Retina (tissue), 1 donor: ENCODE data around the gene PDE4A.
"Not testable (repeated sequence)": the region's sequence is repeated elsewhere in the genome, so short reads cannot be mapped to it uniquely, and the experiment has no call there.

ENCODE experiments used
- DNase-seq: peaks from one replicate; pipeline ENCODE4 v3.0.0-alpha.2; 2016

PDE4A gene

DNA sequence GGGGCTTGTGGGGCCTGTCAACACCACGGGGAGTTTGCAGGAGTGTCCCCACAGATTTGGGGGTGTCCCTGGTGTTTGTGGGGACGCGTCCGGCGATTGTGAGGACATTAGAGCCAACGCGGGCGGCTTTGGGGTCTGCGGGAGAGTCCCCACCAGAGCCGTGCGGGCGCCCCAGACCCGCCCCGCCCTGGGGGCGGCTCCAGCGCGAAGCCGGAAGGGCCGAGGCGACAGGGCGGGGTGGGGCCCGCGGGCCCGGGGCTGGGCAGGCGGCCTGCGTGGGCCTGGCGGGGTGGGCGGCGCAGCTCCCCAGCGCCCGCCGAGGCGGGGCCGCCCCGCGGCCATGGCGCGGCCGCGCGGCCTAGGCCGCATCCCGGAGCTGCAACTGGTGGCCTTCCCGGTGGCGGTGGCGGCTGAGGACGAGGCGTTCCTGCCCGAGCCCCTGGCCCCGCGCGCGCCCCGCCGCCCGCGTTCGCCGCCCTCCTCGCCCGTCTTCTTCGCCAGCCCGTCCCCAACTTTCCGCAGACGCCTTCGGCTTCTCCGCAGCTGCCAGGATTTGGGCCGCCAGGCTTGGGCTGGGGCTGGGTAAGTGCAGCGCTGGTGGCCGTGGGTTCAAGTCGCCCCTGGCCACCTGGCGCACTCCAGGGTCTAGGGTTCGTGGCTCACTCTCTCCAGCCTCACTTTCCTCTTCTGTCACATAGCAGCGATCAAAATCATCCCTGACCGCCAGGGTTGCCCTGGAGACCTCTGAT lies 10.3 kb downstream of the PDE4A start:
- no peak for DNase-seq

DNA sequence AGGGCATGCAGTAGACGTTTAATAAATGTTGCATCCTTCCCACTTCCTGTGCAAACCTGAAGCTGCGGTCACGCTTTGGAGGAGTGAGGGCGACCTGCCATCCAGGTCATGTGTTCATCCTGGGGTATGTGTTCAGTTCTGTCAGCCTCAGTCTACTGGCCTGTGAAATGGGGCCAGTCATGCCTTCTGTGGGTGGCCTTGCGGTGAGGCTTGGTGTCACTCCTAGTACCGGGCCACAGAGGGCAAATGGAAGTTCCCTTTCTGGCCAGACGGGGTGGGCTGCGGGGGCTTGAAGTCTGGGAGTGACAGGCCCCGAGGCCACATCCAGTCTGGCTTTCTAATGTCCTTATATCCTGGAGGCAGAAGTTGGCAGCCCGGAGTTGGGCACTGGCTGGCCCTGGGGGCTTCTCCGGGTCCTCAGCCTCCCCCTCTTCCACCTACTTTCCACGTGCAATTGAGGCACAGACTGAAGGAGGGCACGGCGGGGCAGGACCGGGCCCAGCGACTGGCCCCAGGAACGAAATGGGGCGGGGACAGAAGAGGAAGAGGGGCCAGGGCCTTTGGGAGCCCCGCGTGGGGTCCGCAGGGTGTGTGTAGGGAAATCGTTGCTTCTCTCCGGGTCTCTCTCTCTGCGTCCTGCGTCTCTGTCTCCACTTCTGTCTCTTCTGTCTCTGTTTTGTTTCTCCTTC lies 11.1 kb downstream of the PDE4A start:
- no peak for DNase-seq

DNA sequence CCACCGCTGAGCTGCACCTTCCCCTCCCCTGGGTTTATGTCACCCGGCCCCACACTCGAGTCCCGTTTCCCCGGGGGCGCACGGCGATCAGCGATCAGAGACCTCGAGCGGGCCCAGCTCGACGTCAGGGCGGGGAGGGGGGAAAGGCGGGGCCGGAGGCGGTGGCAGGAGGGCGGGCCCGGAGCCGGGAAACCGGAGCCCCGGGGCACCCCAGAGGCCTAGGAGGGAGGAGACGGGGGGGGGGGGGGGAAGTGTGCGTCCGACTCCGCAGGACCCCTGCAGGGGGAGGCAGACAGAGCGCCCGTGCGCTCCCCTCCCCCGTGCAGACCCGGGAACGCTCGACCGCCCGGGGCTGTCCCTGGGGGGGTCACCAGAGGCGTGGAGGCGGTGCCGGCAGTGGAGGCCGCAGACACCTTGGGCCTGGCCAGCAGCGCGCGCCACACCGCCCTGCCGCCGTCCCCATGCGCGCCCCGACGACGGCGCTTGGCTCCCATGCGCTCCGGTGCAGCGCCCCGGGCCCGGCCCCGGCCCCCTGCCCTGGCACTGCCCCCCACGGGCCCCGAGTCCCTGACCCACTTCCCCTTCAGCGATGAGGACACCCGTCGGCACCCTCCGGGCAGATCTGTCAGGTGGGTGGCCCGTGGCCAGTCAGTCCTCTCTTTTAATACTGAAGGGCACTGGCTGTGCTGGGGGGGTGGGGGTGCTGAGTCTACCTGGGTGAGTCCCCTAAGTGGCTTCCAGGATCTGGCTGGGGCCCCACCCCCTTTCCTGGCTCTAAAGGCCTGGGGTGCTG lies 11.8 kb downstream of the PDE4A start:
- DNase-seq = no peak

DNA sequence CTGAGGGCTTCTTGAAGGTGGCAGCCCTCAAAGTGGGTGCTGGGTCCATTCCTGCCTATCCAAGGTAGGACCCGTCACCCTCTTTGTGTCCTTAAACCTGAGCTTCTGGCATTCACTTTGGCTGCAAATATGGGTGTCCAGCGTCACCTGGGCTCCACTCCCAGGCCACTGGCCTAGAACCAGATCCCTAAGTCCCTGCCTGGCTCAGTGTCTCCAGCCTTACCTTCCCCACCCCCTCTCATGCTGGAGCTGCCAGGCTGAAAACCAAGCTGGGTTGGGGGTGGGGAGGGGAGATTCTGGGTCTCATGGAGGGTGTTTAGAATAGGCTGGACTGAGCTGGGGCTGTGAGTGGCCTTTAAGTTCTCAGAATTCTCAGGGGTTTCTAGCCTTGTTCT lies 12.4 kb downstream of the PDE4A start:
- no peak for DNase-seq

DNA sequence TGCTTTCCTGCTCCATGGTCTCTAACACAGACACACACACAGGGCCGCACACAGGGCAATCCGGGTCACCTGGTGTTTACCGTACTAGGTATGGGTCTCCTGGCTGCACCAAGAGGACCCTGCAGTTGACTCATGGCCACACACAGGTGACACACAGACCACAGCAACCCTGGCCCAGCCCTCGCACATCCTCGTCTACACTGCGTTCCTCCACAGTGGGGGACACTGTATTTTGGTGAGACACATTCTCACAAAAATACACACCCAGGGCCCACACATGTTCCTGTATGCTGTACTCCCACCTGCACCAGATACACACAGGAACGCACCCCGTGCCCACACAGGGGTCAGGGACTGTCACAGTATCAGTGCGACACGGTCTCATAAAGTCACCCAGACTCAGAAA lies 12.8 kb downstream of the PDE4A start:
- no peak for DNase-seq

DNA sequence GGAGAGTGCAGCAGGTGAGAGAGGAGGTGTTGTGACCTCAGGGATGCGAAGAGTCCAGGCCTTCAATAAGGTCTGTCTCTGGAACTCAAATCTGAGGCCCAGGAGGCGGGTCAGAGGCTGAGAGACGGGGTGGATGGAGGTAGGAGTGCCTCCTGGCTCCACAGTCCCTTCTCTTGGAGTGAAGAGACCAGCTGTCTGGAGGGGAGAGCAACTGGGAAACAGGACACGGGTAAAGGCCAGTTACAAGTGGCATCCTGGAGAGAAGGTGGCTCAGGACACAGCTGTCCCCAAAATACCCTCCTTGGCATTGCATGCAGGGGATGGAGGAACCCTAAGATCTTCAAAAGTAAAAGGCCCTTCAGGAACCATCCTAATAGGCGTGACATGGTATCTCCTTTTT lies 19.2 kb downstream of the PDE4A start:
- no peak for DNase-seq

DNA sequence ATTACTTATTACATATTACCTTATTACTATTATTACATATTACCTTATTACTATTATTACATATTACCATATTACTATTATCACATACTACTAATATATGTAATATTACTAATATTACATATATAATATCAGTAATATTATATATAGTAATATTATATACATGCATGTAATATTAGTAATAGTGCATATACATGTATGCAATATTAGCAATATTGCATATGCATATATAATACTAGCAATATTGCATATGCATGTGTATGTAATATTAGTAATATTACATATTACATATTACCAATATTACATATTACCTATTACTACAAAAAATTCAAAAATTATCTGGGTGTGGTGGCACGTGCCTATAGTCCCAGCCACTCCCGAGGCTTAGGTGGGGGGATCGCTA lies 22.4 kb downstream of the PDE4A start:
- DNase-seq = no peak

DNA sequence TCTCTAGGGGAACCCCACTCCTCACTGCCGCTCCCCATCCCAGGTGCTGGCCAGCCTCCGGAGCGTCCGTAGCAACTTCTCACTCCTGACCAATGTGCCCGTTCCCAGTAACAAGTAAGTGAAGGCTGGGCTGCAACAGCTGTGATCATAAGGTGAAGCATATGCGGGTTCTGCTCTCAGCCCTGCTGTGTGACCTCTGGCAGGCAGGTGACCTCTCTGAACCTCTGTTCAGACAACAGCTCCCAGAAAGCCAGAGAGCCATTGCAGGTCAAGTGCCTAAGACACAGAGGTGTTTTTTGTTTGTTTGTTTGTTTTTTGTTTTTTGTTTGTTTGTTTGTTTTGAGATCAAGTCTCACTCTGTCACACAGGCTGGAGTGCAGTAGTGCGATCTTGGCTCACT lies 28.7 kb downstream of the PDE4A start:
- no peak for DNase-seq

DNA sequence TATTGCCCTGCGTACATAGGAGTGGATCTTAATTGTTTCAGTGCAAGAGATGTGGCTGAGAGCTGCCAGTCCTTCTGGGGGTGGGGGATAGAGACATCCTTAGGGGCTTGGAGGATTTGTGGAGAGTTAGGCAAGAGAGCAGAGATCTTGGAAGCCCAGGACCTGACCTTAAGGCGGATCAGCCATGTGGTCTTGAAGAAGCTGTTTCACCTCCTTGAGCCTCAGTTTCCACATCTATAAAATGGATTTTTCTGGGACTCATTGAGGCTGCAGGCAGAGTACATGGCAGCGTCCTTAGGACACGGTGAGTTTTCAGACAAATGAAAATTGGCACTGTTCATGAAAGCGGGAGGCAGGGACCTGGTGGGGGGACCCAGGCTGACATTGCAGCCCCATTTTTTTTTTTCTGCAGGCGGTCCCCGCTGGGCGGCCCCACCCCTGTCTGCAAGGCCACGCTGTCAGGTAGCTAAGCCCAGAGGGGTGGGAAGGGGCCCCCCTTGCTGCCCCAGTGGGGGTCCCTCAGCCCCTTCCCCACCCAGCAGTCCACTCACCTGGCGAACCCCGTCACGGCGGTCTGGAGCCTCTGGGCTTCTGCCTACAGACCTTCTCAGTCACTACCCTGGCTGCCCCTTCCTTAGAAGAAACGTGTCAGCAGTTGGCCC lies 30.0 kb downstream of the PDE4A start:
- no peak for DNase-seq

DNA sequence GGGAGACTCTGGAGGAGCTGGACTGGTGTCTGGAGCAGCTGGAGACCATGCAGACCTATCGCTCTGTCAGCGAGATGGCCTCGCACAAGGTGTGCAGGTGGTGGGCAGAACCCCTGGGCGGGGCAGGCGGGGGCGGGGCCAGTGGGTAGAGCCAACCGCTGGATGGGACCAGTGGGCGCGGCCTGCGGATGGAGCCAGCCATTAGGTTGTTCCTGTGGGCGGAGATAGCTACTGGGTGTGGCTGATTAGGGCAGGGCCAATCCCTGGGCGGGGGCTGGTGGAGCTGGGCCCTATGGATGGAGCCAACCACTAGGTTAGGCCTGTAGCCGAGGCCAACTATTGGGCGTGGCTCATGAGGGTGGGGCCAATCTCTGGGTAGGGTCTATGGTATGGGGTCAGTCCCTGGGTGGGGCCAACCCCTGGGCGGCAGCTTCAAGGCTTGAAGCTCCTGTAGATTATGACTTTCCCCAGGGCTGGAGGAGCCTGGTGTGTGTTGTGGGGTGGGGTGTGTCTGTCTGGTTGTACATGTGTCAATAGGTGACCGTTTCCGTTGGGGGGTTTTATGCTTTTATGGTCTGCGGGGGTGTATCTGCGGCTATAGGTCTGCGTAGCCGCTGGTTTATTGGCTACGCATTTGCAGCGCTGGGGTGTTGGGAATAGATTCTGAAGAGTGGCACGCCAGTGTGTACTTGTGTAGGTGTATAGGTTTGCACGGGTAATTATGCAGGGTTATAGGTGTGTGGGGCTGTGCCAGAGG lies 30.7 kb downstream of the PDE4A start:
- DNase-seq = no peak

DNA sequence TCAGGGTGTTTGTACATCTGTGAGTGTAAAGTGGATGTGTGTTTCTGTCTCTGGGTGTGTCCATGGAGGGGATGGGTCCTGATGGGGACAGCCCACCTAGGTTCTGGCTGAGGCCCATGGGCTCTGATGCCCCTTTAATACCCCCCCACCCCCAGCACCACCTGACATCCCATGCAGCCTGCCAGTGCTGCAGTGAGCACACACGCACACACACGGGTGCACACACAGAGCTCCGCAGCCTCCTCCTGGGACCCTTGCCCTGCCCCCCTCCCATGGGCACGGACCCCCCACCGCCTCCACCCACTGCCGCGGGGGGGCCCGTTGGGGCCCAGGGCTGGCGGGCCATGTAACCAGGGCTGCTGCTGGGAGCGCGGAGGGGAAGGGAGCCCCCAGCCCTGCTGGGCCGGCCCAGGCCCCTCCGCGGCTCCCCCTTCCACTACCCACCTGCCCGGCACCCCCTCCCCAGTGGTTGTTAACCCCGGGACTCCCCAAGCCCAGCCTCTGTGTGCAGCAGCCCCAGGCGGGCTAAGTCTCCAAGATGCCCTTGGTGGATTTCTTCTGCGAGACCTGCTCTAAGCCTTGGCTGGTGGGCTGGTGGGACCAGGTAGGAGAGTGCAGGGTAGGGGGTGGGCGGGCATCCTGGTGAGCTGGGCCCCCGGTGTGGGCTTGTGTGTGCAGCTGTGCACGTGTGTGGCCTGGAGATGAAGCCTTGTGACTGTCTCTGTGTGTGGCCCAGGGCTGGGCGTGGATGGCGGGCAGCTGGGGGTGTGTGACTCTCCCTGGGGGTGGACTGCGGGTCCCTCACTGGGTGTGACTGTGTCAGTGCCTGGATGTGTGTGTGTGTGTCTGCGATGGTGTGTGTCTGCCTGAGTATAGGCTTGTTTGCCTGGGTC lies 32.6 kb downstream of the PDE4A start:
- peak; percentile 39 for DNase-seq

DNA sequence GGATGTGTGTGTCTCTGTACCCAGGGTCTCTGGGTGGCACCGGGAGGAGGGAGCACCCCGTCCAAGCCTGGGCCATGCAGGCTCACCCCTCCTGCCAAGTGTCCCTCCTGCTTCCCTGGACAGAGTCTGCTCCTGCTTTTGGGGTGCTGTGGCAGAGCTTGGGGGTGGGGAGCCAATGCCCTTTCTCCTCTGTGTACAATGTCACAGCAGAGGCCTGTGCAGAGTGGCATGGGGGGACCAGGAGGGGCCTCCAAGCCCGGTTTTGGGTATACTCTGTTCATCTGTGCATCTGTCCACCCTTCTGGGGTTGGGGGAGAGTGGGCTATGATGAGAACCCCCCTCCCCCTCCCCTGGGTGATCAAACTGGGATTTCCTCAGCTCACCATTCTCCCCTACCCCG lies 33.5 kb downstream of the PDE4A start:
- DNase-seq = peak; percentile 44

DNA sequence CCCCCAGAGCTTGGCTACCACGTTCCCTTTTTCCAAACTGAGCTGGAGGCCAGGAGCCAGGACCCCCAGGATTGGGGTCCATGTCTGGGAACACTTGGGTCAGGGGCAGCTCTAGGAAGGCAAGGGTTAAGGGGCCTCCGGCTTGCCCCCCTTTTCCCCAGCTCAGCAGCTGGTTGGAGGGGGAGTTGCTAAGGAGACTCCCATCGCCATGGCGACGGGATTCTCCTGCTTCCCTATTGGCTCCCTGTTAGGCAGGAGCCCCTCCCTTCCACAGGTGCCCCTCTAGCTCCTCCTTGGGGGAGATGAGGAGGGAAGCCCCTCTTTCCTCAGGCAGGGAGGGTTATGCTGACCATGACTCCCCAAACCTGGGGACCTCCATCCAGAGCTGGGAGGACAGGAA lies 33.9 kb downstream of the PDE4A start:
- peak; percentile 84 for DNase-seq

DNA sequence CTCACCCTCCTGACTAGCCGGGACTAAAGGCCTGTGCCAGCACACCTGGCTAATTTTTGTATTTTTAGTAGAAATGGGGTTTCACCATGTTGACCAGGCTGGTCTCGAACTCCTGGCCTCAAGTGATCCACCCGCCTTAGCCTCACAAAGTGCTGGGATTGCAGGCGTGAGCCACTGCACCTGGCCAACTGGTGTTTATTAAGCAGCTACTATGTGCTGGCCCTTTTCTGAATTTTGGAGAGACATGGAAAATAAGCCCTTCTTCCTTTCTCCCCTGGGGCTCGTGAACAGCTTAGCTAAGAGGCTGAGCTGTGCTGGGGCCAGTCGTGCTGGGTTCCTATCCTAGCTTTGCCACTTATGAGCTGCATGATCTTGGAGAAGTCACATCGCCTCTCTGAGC lies 38.4 kb downstream of the PDE4A start:
- DNase-seq = not testable (repeated sequence)

DNA sequence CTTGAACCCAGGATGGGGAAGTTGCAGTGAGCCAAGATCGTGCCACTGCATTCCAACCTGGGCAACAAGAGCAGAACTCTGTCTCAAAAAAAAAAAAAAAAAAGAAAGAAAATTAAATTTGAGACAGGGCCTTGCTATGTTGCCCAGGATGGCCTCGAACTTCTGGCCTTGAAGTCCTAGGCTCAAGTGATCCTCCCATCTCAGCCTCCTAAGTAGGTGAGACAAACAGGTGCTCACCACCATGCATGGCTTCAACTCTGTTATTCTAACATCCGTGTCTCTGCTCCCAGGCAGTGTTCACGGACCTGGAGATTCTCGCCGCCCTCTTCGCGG lies 40.3 kb downstream of the PDE4A start:
- peak; percentile 77 for DNase-seq

DNA sequence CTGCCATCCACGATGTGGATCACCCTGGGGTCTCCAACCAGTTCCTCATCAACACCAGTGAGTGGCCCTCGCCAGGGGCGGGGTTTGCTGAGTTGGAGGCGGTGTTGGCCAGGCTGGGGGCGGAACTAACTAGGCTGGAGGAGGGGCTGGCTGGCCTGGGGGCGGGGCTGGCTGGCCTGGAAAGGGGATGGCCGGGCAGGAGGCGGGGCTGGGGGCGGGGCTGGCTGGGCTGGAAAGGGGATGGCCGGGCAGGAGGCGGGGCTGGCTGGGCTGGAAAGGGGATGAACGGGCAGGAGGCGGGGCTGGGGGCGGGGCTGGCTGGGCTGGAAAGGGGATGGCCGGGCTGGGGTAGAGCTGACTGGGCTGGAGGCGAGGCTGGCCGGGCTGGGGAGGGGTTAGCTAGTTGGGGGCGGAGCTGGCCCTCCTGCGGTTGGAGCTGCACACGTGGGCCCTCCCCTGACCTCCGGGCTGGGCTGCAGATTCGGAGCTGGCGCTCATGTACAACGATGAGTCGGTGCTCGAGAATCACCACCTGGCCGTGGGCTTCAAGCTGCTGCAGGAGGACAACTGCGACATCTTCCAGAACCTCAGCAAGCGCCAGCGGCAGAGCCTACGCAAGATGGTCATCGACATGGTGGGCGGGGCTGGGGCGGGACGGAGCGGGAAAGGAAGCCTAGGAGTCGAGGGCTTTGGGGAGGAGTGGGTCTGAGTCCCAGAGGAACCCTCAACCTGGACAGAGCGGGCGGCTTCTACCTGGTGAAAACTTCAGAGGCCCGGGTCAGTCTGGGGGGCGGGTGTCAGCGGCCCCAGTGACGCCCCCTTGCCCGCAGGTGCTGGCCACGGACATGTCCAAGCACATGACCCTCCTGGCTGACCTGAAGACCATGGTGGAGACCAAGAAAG lies 41.0 kb downstream of the PDE4A start:
- peak; percentile 91 for DNase-seq

DNA sequence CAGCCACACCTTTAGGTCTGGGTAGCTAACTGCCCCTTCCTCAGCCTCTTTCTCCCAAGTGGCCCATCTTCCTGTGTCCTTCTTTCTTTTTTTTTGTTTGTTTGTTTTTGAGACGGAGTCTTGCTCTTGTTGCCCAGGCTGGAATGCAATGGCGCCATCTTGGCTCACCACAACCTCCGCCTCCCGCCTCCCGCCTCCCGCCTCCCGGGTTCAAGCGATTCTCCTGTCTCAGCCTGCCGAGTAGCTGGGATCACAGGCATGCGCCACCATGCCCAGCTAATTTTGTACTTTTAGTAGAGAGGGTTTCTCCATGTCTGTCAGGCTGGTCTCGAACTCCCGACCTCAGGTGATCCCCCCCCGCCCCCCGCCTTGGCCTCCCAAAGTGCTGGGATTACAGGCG lies 41.7 kb downstream of the PDE4A start:
- not testable (repeated sequence) for DNase-seq

DNA sequence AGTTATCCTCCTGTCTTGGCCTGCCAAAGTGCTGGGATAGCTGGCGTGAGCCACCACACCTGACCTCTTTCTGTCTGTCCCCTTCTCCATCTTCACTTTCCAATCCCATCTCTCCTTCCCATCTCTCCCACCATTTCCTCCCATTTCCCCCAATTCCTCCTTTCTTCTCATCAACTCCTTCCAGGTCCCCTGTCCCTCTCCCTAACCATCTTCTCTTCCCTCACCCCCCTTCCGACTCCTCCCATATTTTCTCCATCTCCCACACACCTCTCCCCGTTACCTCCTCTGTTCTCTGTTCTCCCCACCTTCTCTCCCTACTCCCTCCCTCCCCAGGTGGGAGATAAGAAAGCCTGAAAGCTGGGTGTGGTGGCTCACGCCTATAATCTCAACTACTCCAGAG lies 42.2 kb downstream of the PDE4A start:
- no peak for DNase-seq

DNA sequence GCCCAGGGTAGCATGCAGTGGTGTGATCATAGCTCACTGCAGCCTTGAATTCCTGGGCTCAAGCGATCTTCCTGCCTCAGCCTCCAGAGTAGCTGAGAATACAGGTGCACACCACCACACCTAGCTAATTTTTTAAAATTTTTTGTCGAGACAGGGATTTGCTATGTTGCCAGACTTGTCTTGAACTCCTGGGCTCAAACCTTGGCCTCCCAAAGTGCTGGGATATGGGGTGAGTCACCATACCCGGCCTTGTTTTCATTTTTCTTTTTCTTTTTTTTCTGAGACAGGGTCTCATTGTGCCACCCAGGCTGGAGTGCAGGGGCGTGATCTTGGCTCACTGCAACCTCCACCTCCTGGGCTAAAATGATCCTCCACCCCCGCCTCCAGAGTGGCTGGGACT lies 44.1 kb downstream of the PDE4A start:
- DNase-seq = no peak

DNA sequence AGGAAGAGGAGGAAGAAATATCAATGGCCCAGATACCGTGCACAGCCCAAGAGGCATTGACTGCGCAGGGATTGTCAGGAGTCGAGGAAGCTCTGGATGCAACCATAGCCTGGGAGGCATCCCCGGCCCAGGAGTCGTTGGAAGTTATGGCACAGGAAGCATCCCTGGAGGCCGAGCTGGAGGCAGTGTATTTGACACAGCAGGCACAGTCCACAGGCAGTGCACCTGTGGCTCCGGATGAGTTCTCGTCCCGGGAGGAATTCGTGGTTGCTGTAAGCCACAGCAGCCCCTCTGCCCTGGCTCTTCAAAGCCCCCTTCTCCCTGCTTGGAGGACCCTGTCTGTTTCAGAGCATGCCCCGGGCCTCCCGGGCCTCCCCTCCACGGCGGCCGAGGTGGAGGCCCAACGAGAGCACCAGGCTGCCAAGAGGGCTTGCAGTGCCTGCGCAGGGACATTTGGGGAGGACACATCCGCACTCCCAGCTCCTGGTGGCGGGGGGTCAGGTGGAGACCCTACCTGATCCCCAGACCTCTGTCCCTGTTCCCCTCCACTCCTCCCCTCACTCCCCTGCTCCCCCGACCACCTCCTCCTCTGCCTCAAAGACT lies 46.9 kb downstream of the PDE4A start:
- no peak for DNase-seq
